IMR-90 (cell line): ENCODE data around the gene INTS11. TPM values are rescaled to one million over a fixed set of nuclear protein-coding genes. Genes with fewer than 3 reads are reported as not detected.

Experiments
- ATAC-seq: fragments of 200-7000 bp; cut with Tn5 transposase; 2 replicates; pipeline ENCODE4 v1.9.1; 2020; ENCODE audit warnings: low read depth, mild to moderate bottlenecking, moderate library complexity
- BruUV-seq: library from RNA; stranded (reverse); fragments of 400-500 nt; replicated peaks from 2 replicates; lab custom pipeline; 2021; lab: Mats Ljungman, UMichigan
- CTCF ChIA-PET: fragments of 300-600 bp; formaldehyde crosslinking; extraction: SDS; loops from one replicate; lab custom pipeline; 2021; ENCODE audit warnings: antibody characterized with exemption; lab: Yijun Ruan, JAX
- POLR2A ChIA-PET: fragments of 300-600 bp; sonication (Branson Sonifier 250); formaldehyde crosslinking; loops from one replicate; lab custom pipeline; 2022; ENCODE audit warnings: antibody characterized with exemption; ENCODE audit not compliant: unreplicated experiment; lab: Charles Lee
- DNase-seq: peaks from one replicate; pipeline ENCODE4 v3.0.0; 2013
- H2AFZ ChIP-seq: replicated peaks from 2 replicates; pipeline ENCODE3; 2013; ENCODE audit warnings: low read length, mild to moderate bottlenecking; ENCODE audit not compliant: poor library complexity
- H2AK5ac ChIP-seq: 2 replicates; pipeline ENCODE4 v1.6.1; 2013; ENCODE audit warnings: low read depth, low read length, inconsistent platforms
- H2AK9ac ChIP-seq: replicated peaks from 2 replicates; pipeline ENCODE3; 2013; ENCODE audit warnings: mild to moderate bottlenecking, low read depth, low read length, moderate library complexity; ENCODE audit not compliant: poor library complexity
- H2BK120ac ChIP-seq: 2 replicates; pipeline ENCODE4 v1.6.1; 2013; ENCODE audit warnings: low read depth, low read length, inconsistent platforms
- H2BK15ac ChIP-seq: 3 replicates; pipeline ENCODE4 v1.6.1; 2013; ENCODE audit warnings: low read depth, low read length, inconsistent platforms
- H2BK20ac ChIP-seq: 2 replicates; pipeline ENCODE4 v1.6.1; 2013; ENCODE audit warnings: low read depth, mild to moderate bottlenecking, inconsistent platforms, low read length, moderate library complexity
- H2BK5ac ChIP-seq: 2 replicates; pipeline ENCODE4 v1.6.1; 2013; ENCODE audit warnings: mild to moderate bottlenecking, low read depth, low read length, inconsistent platforms; ENCODE audit not compliant: poor library complexity, severe bottlenecking
- H3K14ac ChIP-seq: replicated peaks from 2 replicates; pipeline ENCODE4 v1.6.1; 2013; ENCODE audit warnings: low read depth, low read length, inconsistent platforms
- H3K18ac ChIP-seq: 2 replicates; pipeline ENCODE4 v1.6.1; 2013; ENCODE audit warnings: low read depth, low read length, control low read depth
- H3K23ac ChIP-seq: 2 replicates; pipeline ENCODE4 v1.6.1; 2013; ENCODE audit warnings: low read depth, low read length, inconsistent platforms
- H3K27ac ChIP-seq: 2 replicates; pipeline ENCODE4 v1.5.1; 2013; ENCODE audit warnings: mild to moderate bottlenecking, control low read depth, low read length; ENCODE audit not compliant: insufficient read depth
- H3K27me3 ChIP-seq: 2 replicates; pipeline ENCODE4 v1.6.1; 2013; ENCODE audit warnings: low read length; ENCODE audit not compliant: control insufficient read depth, insufficient read depth
- H3K36me3 ChIP-seq: 2 replicates; pipeline ENCODE4 v1.6.1; 2013; ENCODE audit warnings: low read length, mixed read lengths; ENCODE audit not compliant: control insufficient read depth, insufficient read depth
- H3K4ac ChIP-seq: 2 replicates; pipeline ENCODE4 v1.6.1; 2013; ENCODE audit warnings: low read depth, low read length, inconsistent platforms
- H3K4me1 ChIP-seq: 2 replicates; pipeline ENCODE4 v1.6.1; 2013; ENCODE audit warnings: low read length, mixed read lengths; ENCODE audit not compliant: control insufficient read depth, insufficient read depth
- H3K4me2 ChIP-seq: 2 replicates; pipeline ENCODE4 v1.6.1; 2013; ENCODE audit warnings: low read depth, mild to moderate bottlenecking, control low read depth, low read length, moderate library complexity
- H3K4me3 ChIP-seq: 2 replicates; pipeline ENCODE4 v1.5.1; 2013; ENCODE audit warnings: low read depth, mild to moderate bottlenecking, control low read depth, low read length, moderate library complexity; ENCODE audit not compliant: insufficient read depth
- H3K56ac ChIP-seq: 2 replicates; pipeline ENCODE4 v1.6.1; 2013; ENCODE audit warnings: low read length, inconsistent platforms; ENCODE audit not compliant: insufficient read depth; ENCODE audit errors: extremely low read depth
- H3K79me1 ChIP-seq, 2 experiments: 2 replicates each; pipeline ENCODE4 v1.6.1; 2013; ENCODE audit warnings: low read length in 2 of 2, inconsistent platforms in 1 of 2, low read depth in 1 of 2
- H3K9ac ChIP-seq: 2 replicates; pipeline ENCODE4 v1.6.1; 2013; ENCODE audit warnings: low read depth, low read length, control low read depth
- H3K9me1 ChIP-seq: 2 replicates; pipeline ENCODE4 v1.6.1; 2013; ENCODE audit warnings: low read length, inconsistent platforms; ENCODE audit not compliant: insufficient read depth
- H3K9me3 ChIP-seq: 2 replicates; pipeline ENCODE4 v1.6.1; 2013; ENCODE audit warnings: low read length; ENCODE audit not compliant: control insufficient read depth, insufficient read depth
- H4K20me1 ChIP-seq: 2 replicates; pipeline ENCODE4 v1.6.1; 2013; ENCODE audit warnings: low read length, inconsistent platforms; ENCODE audit not compliant: insufficient read depth
- H4K5ac ChIP-seq: 2 replicates; pipeline ENCODE4 v1.6.1; 2013; ENCODE audit warnings: mild to moderate bottlenecking, low read depth, low read length, control low read depth
- H4K8ac ChIP-seq, 2 experiments: 2 replicates each; pipeline ENCODE4 v1.6.1; 2013; ENCODE audit warnings: low read depth in 2 of 2, low read length in 2 of 2, control low read depth in 1 of 2, inconsistent platforms in 1 of 2
- H4K91ac ChIP-seq: 2 replicates; pipeline ENCODE4 v1.6.1; 2013; ENCODE audit warnings: low read depth, low read length, inconsistent platforms; ENCODE audit not compliant: insufficient read depth
- BHLHE40 ChIP-seq: fragments of 150-350 bp; IDR thresholded peaks from 2 replicates; pipeline ENCODE4 v1.6.1; 2016; ENCODE audit warnings: mild to moderate bottlenecking, low read depth, low read length
- CEBPB ChIP-seq: IDR thresholded peaks from 2 replicates; pipeline ENCODE4 v1.6.1; 2012; ENCODE audit warnings: low read depth, low read length, improper control_type of control experiment
- ELK1 ChIP-seq: fragments of 150-350 bp; IDR thresholded peaks from 2 replicates; pipeline ENCODE4 v1.6.1; 2016; ENCODE audit warnings: low read depth, mild to moderate bottlenecking, low read length, moderate library complexity, borderline replicate concordance
- FOS ChIP-seq: fragments of 150-350 bp; IDR thresholded peaks from 2 replicates; pipeline ENCODE4 v1.6.1; 2016; ENCODE audit warnings: low read depth, low read length
- MAZ ChIP-seq: IDR thresholded peaks from 2 replicates; pipeline ENCODE4 v1.6.1; 2012; ENCODE audit warnings: low read depth, mild to moderate bottlenecking, low read length, improper control_type of control experiment, moderate library complexity, borderline replicate concordance
- POLR2A ChIP-seq: IDR thresholded peaks from 2 replicates; pipeline ENCODE4 v1.6.1; 2012; ENCODE audit warnings: mild to moderate bottlenecking, low read depth, low read length
- RAD21 ChIP-seq: IDR thresholded peaks from 2 replicates; pipeline ENCODE4 v1.6.1; 2012; ENCODE audit warnings: low read length, improper control_type of control experiment
- RCOR1 ChIP-seq: IDR thresholded peaks from 2 replicates; pipeline ENCODE4 v1.6.1; 2012; ENCODE audit warnings: mild to moderate bottlenecking, low read length, improper control_type of control experiment; ENCODE audit not compliant: insufficient replicate concordance
- RFX5 ChIP-seq: IDR thresholded peaks from 2 replicates; pipeline ENCODE4 v1.8.0; 2012; ENCODE audit warnings: low read depth, mild to moderate bottlenecking, low read length, moderate library complexity
- SMC3 ChIP-seq: fragments of 150-350 bp; IDR thresholded peaks from 2 replicates; pipeline ENCODE4 v1.6.1; 2016; ENCODE audit warnings: low read depth, mild to moderate bottlenecking, antibody characterized with exemption, low read length, moderate library complexity
- WGBS, 2 experiments: methylation state at CpG; one replicate each; pipeline versions ENCODE4 v1.1.5 to v1.1.7; 2013; ENCODE audit warnings: missing lambda C conversion rate in 2 of 2; ENCODE audit not compliant: insufficient read length in 1 of 2; ENCODE audit errors: extremely low coverage in 2 of 2; 5-methylcytosine and 5-hydroxymethylcytosine counted together
- dilution Hi-C: fragments of 300-500 bp; cut with HindIII; formaldehyde crosslinking; loops from one replicate; pipeline ENCODE4 v1.14.3; 2018; ENCODE audit warnings: low sequenced_read_pairs; ENCODE audit not compliant: unreplicated experiment
- in situ Hi-C: fragments of 300-500 bp; cut with MboI; formaldehyde crosslinking; loops from 3 replicates; pipeline ENCODE4 v1.14.3; 2019; ENCODE audit warnings: low sequenced_read_pairs, inconsistent platforms, mixed read lengths
- intact Hi-C: fragments of 100-400 bp; cut with micrococcal nuclease; formaldehyde crosslinking; loops from 2 replicates; pipeline ENCODE4 v1.10.0; 2022
- polyA plus RNA-seq, 3 experiments: library from polyadenylated mRNA; depleted of rRNA; stranded (reverse); fragments of >200 nt; gene quantifications; 2 replicates each; pipeline ENCODE4 v1.2.3, GENCODE V29; 2012; ENCODE audit warnings: low replicate concordance in 1 of 3
- total RNA-seq: library from RNA; depleted of rRNA; stranded (reverse); fragments of >200 nt; gene quantifications from 2 replicates; pipeline ENCODE4 v1.2.3, GENCODE V29; 2012

The INTS11 gene
- total and polyA plus RNA-seq, 2 of the 4 experiments (the other 2 are of a cell fraction), result 56.1 to 123 TPM

DNA sequence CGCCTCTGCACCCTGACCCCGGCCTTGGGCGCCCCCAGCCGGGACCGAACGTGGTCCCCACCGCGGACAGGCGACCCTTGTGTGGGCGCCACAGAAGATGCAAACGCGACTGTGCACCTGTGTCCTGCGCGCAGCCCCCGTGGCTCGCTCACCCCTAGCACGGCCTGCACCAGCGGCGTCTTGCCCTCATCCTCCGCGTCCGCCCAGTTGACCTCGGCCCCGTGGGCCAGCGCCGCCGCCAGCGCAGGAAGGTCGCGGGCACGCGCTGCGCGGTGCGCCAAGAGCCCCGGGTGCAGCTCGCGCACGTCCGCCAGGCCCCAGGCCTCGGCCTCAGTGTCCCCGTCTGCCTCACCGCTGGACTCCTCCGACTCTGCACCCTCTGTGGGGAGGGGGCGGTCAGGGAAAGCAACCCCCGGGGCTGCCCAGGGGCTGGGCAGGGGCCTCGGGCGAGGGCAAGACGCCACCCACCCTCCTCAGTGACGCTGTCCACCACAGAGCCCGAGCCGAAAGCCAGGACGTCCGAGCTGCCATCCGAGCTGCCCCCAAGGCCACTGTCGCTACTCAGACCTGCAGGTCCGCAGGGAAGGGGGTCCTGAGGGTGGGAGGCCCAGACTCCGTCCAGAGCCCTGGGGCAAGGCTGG, 30.1 kb downstream of the INTS11 start:
- ChIA-PET CTCF (no interaction called here), POLR2A (no interaction called here)
- no peak overlapping the region for H4K5ac ChIP-seq
- H3K9me3 ChIP-seq, result no peaks in the 10 kb centered on the region
- no peak for DNase-seq
- peaks cover 36% of the 10 kb centered on the region for H3K36me3 ChIP-seq
- no peak overlapping the region for H3K23ac ChIP-seq
- peaks cover 20% of the 10 kb centered on the region for H4K20me1 ChIP-seq
- no peak overlapping the region for H2BK120ac ChIP-seq
- H2BK15ac ChIP-seq, result no peak overlapping the region
- in situ Hi-C loops, result no loop called here
- no peak overlapping the region for H2BK5ac ChIP-seq
- H3K79me1 ChIP-seq, result no peaks in the 10 kb centered on the region
- H3K4me2 ChIP-seq, result no peak overlapping the region
- WGBS, 2 experiments, result 88% methylated on average over 29 of the region's 58 CpGs; no CpG with 5 or more reads in 1 of the 2 experiments
- no peak overlapping the region for H2BK20ac ChIP-seq
- no peak overlapping the region for H2AK9ac ChIP-seq
- no peak overlapping the region for H3K14ac ChIP-seq
- TF ChIP-seq FOS (no peak), CEBPB (no peak), RCOR1 (no peak), RAD21 (no peak), ELK1 (no peak), SMC3 (no peak), BHLHE40 (no peak), RFX5 (no peak), POLR2A (no peak), MAZ (no peak)
- no TSS peak for BruUV-seq
- intact Hi-C loops, result no loop called here
- H3K4me3 ChIP-seq, result no peak overlapping the region
- no peak overlapping the region for H3K18ac ChIP-seq
- no peaks in the 10 kb centered on the region for H3K9me1 ChIP-seq
- no peak overlapping the region for H4K91ac ChIP-seq
- H3K4ac ChIP-seq, result no peak overlapping the region
- ATAC-seq, result no peak
- H2AK5ac ChIP-seq, result no peak overlapping the region
- no peak overlapping the region for H3K9ac ChIP-seq
- no peaks in the 10 kb centered on the region for H3K27me3 ChIP-seq
- H3K27ac ChIP-seq, result no peak overlapping the region
- H3K4me1 ChIP-seq, result no peaks in the 10 kb centered on the region; the same call in 1 of the 2 replicates
- dilution Hi-C loops, result no loop called here
- no peak overlapping the region for H3K56ac ChIP-seq
- H4K8ac ChIP-seq, result no peak overlapping the region
- no peak overlapping the region for H2AFZ ChIP-seq
